Rectal smooth muscle tissue (tissue), 1 donor: ENCODE measurements around the gene SLC16A13.
"Not testable (repeated sequence)": the region's sequence is repeated elsewhere in the genome, so short reads cannot be mapped to it uniquely, and the experiment has no call there.

Experiments used
- H3K27ac ChIP-seq: one replicate; pipeline ENCODE4 v1.7.0; 2013; ENCODE audit warnings: low read depth, low read length, inconsistent platforms
- H3K27me3 ChIP-seq: one replicate; pipeline ENCODE4 v1.7.0; 2013; ENCODE audit warnings: low read length; ENCODE audit not compliant: control insufficient read depth, insufficient read depth
- H3K36me3 ChIP-seq: one replicate; pipeline ENCODE4 v1.7.0; 2013; ENCODE audit warnings: low read length; ENCODE audit not compliant: control insufficient read depth, insufficient read depth
- H3K4me1 ChIP-seq: one replicate; pipeline ENCODE4 v1.7.0; 2013; ENCODE audit warnings: low read length; ENCODE audit not compliant: control insufficient read depth, insufficient read depth
- H3K4me3 ChIP-seq: one replicate; pipeline ENCODE4 v1.7.0; 2013; ENCODE audit warnings: low read length
- H3K9ac ChIP-seq: one replicate; pipeline ENCODE4 v1.7.0; 2013; ENCODE audit warnings: low read length

The SLC16A13 gene

DNA sequence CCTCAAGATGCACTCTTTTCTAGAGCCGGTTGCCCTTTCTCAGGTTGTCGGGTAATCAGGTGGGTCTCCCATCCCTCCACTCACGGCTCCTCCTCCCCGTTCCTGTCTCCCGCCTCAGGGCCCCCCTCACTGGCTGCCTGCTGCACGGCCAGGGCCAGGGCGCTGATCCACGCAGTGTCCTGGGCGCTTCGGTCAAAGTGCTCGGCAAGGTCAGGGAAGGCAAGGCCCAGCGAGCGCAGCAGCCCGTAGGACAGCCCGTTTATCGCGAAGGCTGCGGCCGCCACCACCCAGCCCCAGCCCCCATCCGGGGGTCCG, 7.3 kb downstream of the SLC16A13 start:
- peak overlapping the region; percentile 3 for H3K27ac ChIP-seq
- peak overlapping the region; percentile 66 for H3K4me3 ChIP-seq
- H3K9ac ChIP-seq = peak overlapping the region; percentile 1
- H3K36me3 ChIP-seq = no peaks in the 10 kb centered on the region
- peaks cover 10% of the 10 kb centered on the region for H3K27me3 ChIP-seq
- H3K4me1 ChIP-seq = peaks cover 17% of the 10 kb centered on the region

DNA sequence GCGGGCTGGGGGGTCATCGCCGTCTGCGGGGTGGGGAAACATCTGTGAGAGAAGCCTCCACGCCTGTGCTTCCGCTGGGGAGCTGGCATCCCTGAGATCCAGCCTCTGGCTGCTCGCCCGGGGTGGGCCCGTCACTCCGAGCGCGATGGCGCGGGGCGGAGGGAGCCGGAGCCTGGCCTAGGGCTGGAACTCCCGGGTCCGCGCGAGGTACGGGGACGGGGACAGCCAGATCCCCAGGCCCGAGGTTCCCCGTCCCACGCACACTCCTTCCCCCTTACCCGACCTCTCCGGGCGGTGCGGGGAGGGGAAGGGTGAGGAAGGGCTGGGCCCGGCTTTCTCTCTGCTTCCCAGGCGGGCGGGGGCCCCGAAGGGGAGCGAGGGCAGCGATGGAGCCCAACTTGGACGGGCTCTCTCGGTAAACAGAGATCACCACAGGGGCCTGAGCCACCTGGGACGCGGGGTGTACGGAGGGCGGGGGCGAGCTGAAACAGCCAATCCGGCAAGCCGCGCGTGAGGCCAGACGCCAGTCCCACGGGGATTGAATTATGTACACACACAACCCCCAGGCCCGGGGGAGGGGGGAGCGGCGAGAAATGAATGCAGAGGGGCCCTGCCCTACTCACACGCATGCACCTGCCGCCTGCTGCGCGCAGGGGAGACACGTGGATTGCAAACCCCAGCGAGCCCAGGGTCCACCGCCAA, 7.8 kb downstream of the SLC16A13 start, which contains the start of gene SLC16A11:
Gene SLC16A11, minus strand, starts transcription at position 596 of the 702 bp plus-strand sequence. Its CDS starts 579 bp downstream, at position 17.
- Histone ChIP-seq H3K4me1 (peaks cover 17% of the 10 kb centered on the region), H3K36me3 (no peaks in the 10 kb centered on the region), H3K9ac (peak within 1 kb of the TSS; percentile 1), H3K27me3 (peaks cover 10% of the 10 kb centered on the region), H3K27ac (peak within 1 kb of the TSS; percentile 3), H3K4me3 (peak within 1 kb of the TSS; percentile 66)

DNA sequence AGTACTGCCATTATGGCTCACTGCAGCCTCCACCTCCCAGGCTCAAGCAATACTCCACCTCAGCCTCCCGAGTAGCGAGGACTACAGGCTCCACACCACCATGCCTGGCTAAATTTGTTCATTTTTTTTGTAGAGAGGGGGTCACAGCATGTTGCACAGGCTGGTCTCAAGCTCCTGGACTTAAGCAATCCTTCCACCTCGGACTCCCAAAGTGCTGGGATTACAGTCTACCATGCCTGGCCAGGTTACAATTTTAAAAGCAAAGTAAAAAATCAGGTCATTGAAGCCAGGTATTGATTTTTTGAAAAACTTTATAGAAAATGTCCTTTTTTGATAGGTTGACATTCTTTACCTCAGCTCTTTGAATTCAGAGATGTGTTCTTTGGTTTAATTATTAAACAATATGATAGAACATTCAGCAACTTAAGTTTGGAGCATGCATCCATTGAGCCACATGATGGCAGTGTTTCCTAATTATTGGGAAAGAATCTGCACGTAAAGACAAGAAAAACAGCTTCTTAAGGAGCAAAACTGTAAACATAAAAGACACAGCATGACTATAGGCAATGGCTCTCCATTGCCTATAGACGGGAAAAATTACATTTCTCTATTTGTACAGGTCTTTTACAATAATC, 9.8 kb downstream of the SLC16A13 start:
- H3K27ac ChIP-seq = peak overlapping the region; percentile 73

DNA sequence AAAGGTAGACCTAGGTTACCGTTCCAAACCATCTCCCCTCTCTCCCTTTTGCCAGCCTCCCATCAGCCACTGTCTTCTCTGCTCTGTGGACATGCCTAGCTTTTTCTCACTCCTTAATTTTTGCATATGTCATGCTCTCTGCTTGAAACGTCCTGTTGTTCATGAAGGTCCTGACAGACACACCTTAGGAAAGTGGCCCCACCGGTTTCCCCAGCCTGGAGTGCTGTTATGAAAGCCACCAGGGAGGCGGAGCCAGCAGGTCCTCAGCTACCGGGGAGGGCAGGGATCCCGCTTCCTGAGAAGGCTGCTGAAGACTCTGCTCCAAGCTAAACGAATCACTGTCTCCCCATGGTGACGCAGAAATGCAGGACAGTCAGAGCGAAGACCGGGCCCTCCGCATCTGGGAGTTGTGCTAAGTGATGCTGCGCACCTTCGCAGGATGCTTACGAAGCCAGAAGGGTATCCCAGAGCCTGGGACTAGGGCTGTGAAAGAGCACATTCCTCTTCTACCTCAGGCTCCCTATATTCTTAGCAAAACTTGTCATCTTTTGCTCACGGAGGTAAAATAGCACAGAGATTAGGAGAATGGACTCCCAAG, 10.4 kb downstream of the SLC16A13 start:
- H3K27ac ChIP-seq = peak overlapping the region; percentile 73

More for the DNA sequence above, 9.8 kb downstream of the SLC16A13 start:
- H3K27me3 ChIP-seq = peaks cover 10% of the 10 kb centered on the region
- peaks cover 17% of the 10 kb centered on the region for H3K4me1 ChIP-seq
- no peaks in the 10 kb centered on the region for H3K36me3 ChIP-seq
- H3K4me3 ChIP-seq = peak overlapping the region; percentile 30
- H3K9ac ChIP-seq = no peak overlapping the region

DNA sequence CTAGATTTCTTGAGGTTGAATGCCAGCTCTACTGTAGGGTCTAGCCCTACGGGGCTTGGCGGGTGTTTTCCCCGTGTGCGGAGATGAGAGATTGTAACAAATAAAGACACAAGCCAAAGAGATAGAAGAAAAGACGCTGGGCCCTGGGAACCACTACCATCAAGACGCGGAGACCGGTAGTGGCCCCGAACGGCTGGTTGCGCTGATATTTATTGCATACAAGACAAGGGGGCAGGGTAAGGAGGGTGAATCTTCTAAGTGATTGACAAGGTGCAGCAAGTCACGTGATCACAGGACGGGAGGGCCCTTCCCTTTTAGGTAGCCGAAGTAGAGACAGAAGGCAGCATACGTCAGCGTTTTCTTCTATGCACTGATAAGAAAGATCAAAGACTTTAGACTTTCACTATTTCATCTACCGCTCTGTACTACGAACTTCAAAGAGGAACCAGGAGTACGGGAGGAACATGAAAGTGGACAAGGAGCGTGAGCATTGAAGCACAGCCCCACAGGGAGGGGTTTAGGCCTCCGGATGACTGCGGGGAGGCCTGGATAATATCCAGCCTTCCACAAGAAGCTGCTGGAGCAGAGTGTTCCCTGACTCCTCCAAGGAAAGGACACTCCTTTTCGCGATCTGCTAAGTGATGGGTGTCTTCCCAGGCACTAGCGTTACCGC, 11.0 kb downstream of the SLC16A13 start:
- not testable (repeated sequence) for H3K36me3 ChIP-seq, H3K27me3 ChIP-seq, H3K9ac ChIP-seq
- H3K4me1 ChIP-seq = peaks cover 17% of the 10 kb centered on the region
- peak overlapping the region; percentile 73 for H3K27ac ChIP-seq
- peak overlapping the region; percentile 30 for H3K4me3 ChIP-seq

More for the DNA sequence above, 10.4 kb downstream of the SLC16A13 start:
- Histone ChIP-seq H3K9ac (no peak overlapping the region), H3K4me1 (peaks cover 17% of the 10 kb centered on the region), H3K4me3 (peak overlapping the region; percentile 30), H3K27me3 (peaks cover 10% of the 10 kb centered on the region), H3K36me3 (no peaks in the 10 kb centered on the region)

DNA sequence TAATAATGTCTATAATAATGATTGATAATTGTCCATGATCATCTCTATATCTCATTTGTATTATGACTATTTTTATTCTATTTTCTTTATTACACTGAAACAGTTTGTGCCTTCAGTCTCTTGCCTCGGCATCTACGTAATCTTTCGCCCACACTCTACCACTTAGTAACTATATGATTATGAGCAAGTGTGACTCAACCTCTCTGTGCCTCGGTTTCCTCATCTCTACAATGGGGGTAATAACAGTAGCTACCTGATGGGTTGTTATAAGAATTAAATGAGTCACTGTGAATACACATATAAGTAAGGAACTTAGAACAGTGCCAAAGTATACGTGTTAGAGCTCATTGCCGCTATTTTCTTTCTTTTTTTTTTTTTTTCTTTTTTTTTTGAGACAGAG, 11.8 kb downstream of the SLC16A13 start:
- Histone ChIP-seq H3K27me3 (peaks cover 7% of the 10 kb centered on the region), H3K9ac (no peak overlapping the region), H3K36me3 (no peaks in the 10 kb centered on the region), H3K4me3 (no peak overlapping the region), H3K4me1 (peaks cover 17% of the 10 kb centered on the region), H3K27ac (no peak overlapping the region)

DNA sequence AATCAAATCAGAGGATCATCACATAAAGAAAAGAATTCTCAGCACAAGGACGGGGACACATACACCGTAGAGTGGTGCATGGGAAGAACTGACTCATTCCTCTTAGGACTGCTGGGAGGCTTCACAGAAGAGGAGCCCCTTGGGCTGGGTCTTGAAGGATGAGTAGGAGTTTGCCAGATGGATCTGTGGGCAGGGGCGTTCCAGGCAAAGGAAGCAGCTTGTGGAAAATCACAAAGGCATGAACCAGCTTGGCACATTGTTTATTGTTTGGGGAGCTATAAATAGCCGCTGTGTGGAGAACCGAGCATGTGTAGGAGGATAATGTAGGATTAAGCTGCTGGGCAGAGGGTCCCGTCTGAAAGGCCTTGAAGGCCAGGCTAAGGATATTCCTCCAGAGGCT, 13.2 kb downstream of the SLC16A13 start:
- Histone ChIP-seq H3K4me3 (no peak overlapping the region), H3K27me3 (peaks cover 2% of the 10 kb centered on the region), H3K9ac (no peak overlapping the region), H3K27ac (no peak overlapping the region), H3K36me3 (no peaks in the 10 kb centered on the region), H3K4me1 (peaks cover 7% of the 10 kb centered on the region)

DNA sequence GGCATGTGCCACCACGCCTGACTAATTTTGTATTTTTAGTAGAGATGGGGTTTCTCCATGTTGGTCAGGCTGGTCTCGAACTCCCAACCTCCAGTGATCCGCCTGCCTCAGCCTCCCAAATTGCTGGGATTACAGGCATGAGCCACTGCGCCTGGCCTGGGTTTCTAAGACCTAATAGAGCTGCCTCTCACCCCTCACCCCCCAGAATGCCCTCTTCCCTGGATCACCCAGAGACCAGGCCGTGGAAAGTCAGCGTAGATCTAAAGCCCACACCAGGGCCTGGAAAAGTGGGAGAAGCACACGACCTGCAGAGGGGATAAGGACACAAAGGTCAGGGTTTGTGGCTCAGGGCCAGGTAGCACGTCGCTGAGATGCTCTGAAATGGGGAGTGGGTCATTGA, 14.8 kb downstream of the SLC16A13 start:
- H3K36me3 ChIP-seq, H3K4me3 ChIP-seq, H3K9ac ChIP-seq, H3K27ac ChIP-seq, H3K4me1 ChIP-seq, H3K27me3 ChIP-seq: not testable (repeated sequence)

DNA sequence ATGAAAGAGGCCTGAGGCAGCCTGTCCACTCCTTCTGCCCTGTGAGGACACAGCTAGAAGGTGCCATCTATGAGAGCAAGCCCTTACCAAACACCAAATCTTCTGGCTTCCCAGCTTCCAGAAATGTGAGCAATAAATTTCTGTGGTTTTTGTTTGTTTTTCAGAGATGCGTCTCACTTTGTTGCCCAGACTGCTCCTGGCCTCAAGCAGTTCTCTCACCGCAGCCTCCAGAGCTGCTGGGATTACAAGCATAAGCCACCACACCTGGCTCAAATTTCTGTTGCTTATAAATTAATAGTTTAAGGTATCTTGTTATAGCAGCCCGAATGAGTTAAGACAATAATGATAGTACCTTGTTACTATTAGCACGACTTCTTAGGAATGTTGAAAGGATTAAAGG, 20.6 kb downstream of the SLC16A13 start:
- Histone ChIP-seq H3K4me1 (no peaks in the 10 kb centered on the region), H3K36me3 (no peaks in the 10 kb centered on the region), H3K27me3 (no peaks in the 10 kb centered on the region), H3K4me3 (no peak overlapping the region), H3K27ac (no peak overlapping the region), H3K9ac (no peak overlapping the region)

DNA sequence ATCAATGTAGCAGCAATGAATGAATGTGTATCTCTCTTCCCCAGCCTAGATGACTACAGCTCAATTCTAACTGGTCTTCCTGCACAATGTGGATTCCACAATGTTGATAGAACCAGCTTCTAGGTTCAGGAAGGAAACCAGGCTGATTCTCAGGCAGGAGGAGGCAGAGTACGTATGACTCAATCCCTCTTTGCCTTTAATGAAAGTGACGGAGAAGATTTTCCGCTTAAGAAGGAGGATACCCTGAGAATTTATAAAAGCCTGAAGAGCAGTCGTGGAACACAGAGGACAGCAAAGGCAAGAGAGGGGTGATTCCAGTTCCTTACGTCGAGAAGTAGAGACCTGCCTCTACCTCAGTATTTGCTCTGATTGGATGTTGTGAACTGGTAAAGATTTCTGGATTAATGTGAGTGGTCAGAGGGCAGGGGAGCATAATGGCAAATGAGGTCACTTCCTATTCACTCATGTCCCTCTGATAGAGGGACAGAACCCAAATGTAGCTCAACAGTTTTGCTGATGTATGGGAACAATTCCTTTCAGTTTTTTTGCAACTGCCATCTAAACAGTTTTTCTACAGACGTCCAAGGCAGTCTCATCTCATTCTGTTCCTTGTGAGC, 23.1 kb downstream of the SLC16A13 start:
- no peaks in the 10 kb centered on the region for H3K27me3 ChIP-seq
- no peak overlapping the region for H3K27ac ChIP-seq
- H3K4me3 ChIP-seq = no peak overlapping the region
- H3K36me3 ChIP-seq = no peaks in the 10 kb centered on the region
- H3K4me1 ChIP-seq = no peaks in the 10 kb centered on the region
- no peak overlapping the region for H3K9ac ChIP-seq

DNA sequence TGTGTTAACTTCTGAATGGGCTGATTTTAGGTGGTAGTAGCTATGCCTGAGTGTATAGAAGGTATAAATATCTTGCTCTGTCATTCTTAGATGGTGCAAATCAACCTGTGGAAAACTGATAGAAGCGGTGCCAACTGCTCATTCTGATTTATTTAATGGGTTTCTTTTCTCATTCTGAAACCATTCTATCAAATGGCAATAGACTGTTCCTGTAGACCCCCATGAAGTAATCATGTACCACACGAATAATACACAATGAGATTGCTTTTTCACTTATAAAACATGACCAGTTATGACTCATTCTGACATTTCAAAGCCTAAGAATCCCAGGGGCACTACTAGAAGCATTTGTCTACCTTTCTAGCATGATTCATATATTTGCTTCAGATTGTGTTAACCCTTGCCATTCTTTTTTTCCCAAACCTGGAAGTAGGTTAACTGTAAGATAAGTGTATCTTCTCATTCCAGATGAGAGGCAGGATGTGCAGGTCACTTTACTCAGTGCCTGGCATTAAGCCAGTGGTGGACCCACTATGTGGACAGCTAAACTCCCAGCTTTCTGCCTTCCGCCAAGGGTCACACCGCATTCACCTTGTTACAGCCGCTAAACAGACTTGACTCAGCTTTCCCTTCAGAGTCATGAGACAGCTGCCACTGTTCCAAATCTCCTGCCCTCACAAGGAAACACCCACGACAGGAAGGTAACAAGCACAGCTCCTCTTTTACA, 24.5 kb downstream of the SLC16A13 start:
- H3K27me3 ChIP-seq = no peaks in the 10 kb centered on the region
- H3K4me3 ChIP-seq = no peak overlapping the region
- no peak overlapping the region for H3K9ac ChIP-seq
- no peak overlapping the region for H3K27ac ChIP-seq
- no peaks in the 10 kb centered on the region for H3K4me1 ChIP-seq
- H3K36me3 ChIP-seq = no peaks in the 10 kb centered on the region
